ENCODE data around the gene TRERF1. TPM values are rescaled to one million over a fixed set of nuclear protein-coding genes. Genes with fewer than 3 reads are reported as not detected.

Gene TRERF1
- polyA plus RNA-seq, 1 donor (not counting 4 experiments of a cell fraction or from before 2014, with no cell fraction given), result 4.8 TPM

GRCh38 chr6:42306439-42307140 lies 145.1 kb downstream of the TRERF1 start:
- H3K9me3 ChIP-seq (ENCODE audit: control insufficient read depth, low read depth, low read length), result no peaks in the 10 kb centered on the region
- no peak overlapping the region for H2AFZ ChIP-seq (ENCODE audit: control insufficient read depth, low read length)
- DNase-seq (ENCODE audit: low read depth, low spot score), result no peak
- H3K4me2 ChIP-seq (ENCODE audit: control insufficient read depth, extremely low read depth, insufficient read depth, low read depth, low read length), result no peak overlapping the region
- H3K79me2 ChIP-seq (ENCODE audit: control insufficient read depth, insufficient read depth, low read length), result peaks cover 3% of the 10 kb centered on the region
- no peaks in the 10 kb centered on the region for H4K20me1 ChIP-seq (ENCODE audit: control insufficient read depth, extremely low read depth, insufficient read depth, low read length)
- H3K27me3 ChIP-seq (ENCODE audit: control insufficient read depth, extremely low read depth, insufficient read depth, low read length), result no peaks in the 10 kb centered on the region
- dilution Hi-C loops (cut with MboI; ENCODE audit: extremely low pct_ligation_motif_present, low sequenced_read_pairs), result no loop called here
- peaks cover 1 to 6% of the 10 kb centered on the region in 2 experiments for H3K36me3 ChIP-seq (ENCODE audit: control insufficient read depth in 2 of 2, extremely low read depth in 1 of 2, insufficient read depth in 2 of 2, low read length in 2 of 2)
- no peak overlapping the region for H3K27ac ChIP-seq (ENCODE audit: control insufficient read depth, insufficient read depth, low read length)
- H3K4me3 ChIP-seq (ENCODE audit: control insufficient read depth in 2 of 3, extremely low read depth in 1 of 3, insufficient read depth in 2 of 3, low read depth in 1 of 3, low read length in 3 of 3), result no peak overlapping the region
- no peaks in the 10 kb centered on the region for H3K4me1 ChIP-seq (ENCODE audit: control insufficient read depth, extremely low read depth, insufficient read depth, low read length)
- no peak for FAIRE-seq
- no peak for TF ChIP-seq CTCF (optimal IDR thresholded peaks at IDR 0.05 in 1 of 3, IDR thresholded peaks at IDR 0.05 in 1 of 3, conservative IDR thresholded peaks at IDR 0.05 in 1 of 3; ENCODE audit: extremely low read depth in 1 of 3, insufficient read depth in 2 of 3, low read length in 3 of 3)
- TF ChIP-seq EZH2 (IDR thresholded peaks at IDR 0.05; ENCODE audit: low read length), result no peak
- H3K9ac ChIP-seq (ENCODE audit: control insufficient read depth, extremely low read depth, insufficient read depth, low read length), result no peak overlapping the region
- no peaks in the 10 kb centered on the region for H3K9me1 ChIP-seq (ENCODE audit: control insufficient read depth, extremely low read depth, insufficient read depth, low read length)

- TF ChIP-seq EZH2 (IDR thresholded peaks at IDR 0.05; ENCODE audit: low read length) (no peak), CTCF (optimal IDR thresholded peaks at IDR 0.05 in 1 of 3, IDR thresholded peaks at IDR 0.05 in 1 of 3, conservative IDR thresholded peaks at IDR 0.05 in 1 of 3; ENCODE audit: extremely low read depth in 1 of 3, insufficient read depth in 2 of 3, low read length in 3 of 3) (no peak)
- no peak overlapping the region for H3K4me2 ChIP-seq (ENCODE audit: control insufficient read depth, extremely low read depth, insufficient read depth, low read depth, low read length)
- peaks cover 9% of the 10 kb centered on the region for H3K4me1 ChIP-seq (ENCODE audit: control insufficient read depth, extremely low read depth, insufficient read depth, low read length)
- DNase-seq (ENCODE audit: low read depth, low spot score) (no peak), FAIRE-seq (no peak)
- H3K27ac ChIP-seq (ENCODE audit: control insufficient read depth, insufficient read depth, low read length), result no peak overlapping the region
- H3K4me3 ChIP-seq (ENCODE audit: control insufficient read depth in 2 of 3, extremely low read depth in 1 of 3, insufficient read depth in 2 of 3, low read depth in 1 of 3, low read length in 3 of 3), result no peak overlapping the region
- dilution Hi-C loops (cut with MboI; ENCODE audit: extremely low pct_ligation_motif_present, low sequenced_read_pairs), result no loop called here
- no peaks in the 10 kb centered on the region for H3K9me1 ChIP-seq (ENCODE audit: control insufficient read depth, extremely low read depth, insufficient read depth, low read length)
- peaks cover 1 to 10% of the 10 kb centered on the region in 2 experiments for H3K36me3 ChIP-seq (ENCODE audit: control insufficient read depth in 2 of 2, extremely low read depth in 1 of 2, insufficient read depth in 2 of 2, low read length in 2 of 2)
- H3K27me3 ChIP-seq (ENCODE audit: control insufficient read depth, extremely low read depth, insufficient read depth, low read length), result no peaks in the 10 kb centered on the region
- no peak overlapping the region for H2AFZ ChIP-seq (ENCODE audit: control insufficient read depth, low read length)
- no peaks in the 10 kb centered on the region for H3K9me3 ChIP-seq (ENCODE audit: control insufficient read depth, low read depth, low read length)
- no peaks in the 10 kb centered on the region for H4K20me1 ChIP-seq (ENCODE audit: control insufficient read depth, extremely low read depth, insufficient read depth, low read length)
- peaks cover 3% of the 10 kb centered on the region for H3K79me2 ChIP-seq (ENCODE audit: control insufficient read depth, insufficient read depth, low read length)
- H3K9ac ChIP-seq (ENCODE audit: control insufficient read depth, extremely low read depth, insufficient read depth, low read length), result no peak overlapping the region
Measured at GRCh38 chr6:42304053-42304712, 147.5 kb downstream of the TRERF1 start.

Measured in keratinocyte (primary cell).